Stimulated activated memory B cell treated with anti-CD40 and anti-IgM and Interleukin-4, amounts not matched to agents 10 μg/mL and 1 μg/mL and 100 μg/mL, for 72 hours (primary cell): ENCODE measurements around the gene CSNK2A2.

Experiments
- ATAC-seq: fragments of 150-1000 bp; cut with Tn5 transposase; 2 replicates; pipeline ENCODE4 v1.10.0; 2021
- H3K27ac Mint-ChIP-seq: one replicate; pipeline ENCODE4 v1.8.0; 2022; ENCODE audit warnings: mild to moderate bottlenecking, mixed read lengths
- H3K27me3 Mint-ChIP-seq: one replicate; pipeline ENCODE4 v1.8.0; 2022; ENCODE audit warnings: mixed read lengths
- H3K36me3 Mint-ChIP-seq: one replicate; pipeline ENCODE4 v1.8.0; 2022; ENCODE audit warnings: mixed read lengths
- H3K4me1 Mint-ChIP-seq: one replicate; pipeline ENCODE4 v1.8.0; 2022; ENCODE audit warnings: mixed read lengths
- H3K4me3 Mint-ChIP-seq: one replicate; pipeline ENCODE4 v1.8.0; 2022; ENCODE audit warnings: mild to moderate bottlenecking, moderate library complexity, mixed read lengths
- H3K9me3 Mint-ChIP-seq: one replicate; pipeline ENCODE4 v1.8.0; 2022; ENCODE audit warnings: mixed read lengths

Gene CSNK2A2

DNA sequence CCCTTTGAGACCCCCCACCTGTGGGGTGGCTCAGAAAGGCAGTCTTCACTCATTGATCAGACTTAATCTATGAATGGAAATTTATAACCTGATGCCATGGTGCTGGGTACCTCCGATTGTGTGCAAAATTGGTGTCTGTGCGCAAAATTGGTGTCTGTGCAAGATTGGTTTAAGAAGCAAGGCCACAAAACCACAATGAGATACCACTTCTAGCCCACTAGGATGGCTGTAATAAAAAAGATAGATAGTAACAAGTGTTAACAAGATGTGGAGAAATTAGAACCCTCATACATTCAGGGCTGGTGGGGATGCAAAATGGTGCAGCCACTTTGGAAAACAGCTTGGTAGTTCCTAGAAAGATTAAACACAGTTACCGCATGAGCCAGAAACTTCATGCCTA is 13.9 kb upstream of the CSNK2A2 start:
- Mint-ChIP-seq H3K4me1 (peaks cover 29% of the 10 kb centered on the region), H3K27ac (no peak overlapping the region)

DNA sequence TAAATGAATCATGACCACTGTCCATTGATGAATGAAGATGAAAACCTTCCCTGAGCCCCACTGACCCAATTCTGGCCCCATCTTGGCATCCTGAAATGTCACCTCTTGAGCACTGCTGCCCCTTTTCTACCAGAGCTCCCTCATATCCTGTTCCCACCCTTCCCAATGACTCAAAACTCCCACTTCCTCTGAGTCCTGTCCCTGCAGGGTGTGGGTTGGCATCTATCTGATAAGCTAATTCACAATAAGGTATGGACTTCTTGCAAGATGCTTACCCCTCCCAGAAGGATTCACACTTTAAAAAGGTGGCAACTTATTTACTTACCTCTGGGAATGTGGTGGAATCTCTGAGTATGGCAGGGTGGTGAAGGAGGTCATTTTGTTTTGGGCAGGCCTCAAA is 13.3 kb upstream of the CSNK2A2 start:
- no peak for ATAC-seq
- Mint-ChIP-seq H3K9me3 (peaks cover 3% of the 10 kb centered on the region), H3K4me1 (peaks cover 29% of the 10 kb centered on the region), H3K27ac (no peak overlapping the region), H3K27me3 (peaks cover 16% of the 10 kb centered on the region), H3K36me3 (no peaks in the 10 kb centered on the region), H3K4me3 (no peak overlapping the region)

More for the DNA sequence above, 13.9 kb upstream of the CSNK2A2 start:
- H3K27me3 Mint-ChIP-seq = peaks cover 11% of the 10 kb centered on the region
- no peaks in the 10 kb centered on the region for H3K36me3 Mint-ChIP-seq
- H3K4me3 Mint-ChIP-seq = no peak overlapping the region
- peaks cover 3% of the 10 kb centered on the region for H3K9me3 Mint-ChIP-seq
- ATAC-seq = no peak

DNA sequence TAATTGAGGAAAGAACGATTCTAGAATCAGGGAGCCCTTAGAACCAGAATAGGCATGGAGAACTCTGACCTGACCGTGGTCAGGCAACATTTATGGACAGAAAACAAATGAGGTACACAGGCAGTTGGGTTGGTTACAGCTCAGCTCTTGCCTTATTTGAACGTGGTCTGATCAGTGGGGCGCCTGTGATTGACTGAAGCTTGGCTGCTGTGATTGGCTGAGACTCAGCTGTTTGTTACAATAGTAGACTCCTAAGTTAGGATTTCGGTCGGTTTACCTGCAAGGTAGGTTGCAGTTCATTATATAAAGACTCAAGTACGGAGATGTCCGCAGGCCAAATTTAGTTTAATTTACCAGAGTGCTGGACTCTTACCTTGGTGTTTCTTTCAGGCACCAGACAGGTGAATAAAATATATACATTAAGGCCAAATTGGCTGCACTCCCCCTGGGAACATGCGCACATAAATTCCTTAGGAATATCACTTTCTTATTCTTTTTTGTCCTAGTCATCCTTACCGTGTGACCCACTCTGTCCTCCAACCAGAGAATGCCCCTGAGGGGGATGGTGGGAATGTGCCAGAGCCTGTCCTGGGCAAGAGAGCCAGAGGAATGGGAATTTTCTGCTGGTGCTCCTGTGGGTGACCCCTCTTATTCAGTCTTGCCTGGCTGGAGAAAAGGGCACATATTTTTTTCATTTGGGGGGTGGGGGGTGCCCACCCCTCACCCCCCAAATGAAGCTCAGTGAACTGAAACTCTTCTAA is 7.5 kb upstream of the CSNK2A2 start:
- Mint-ChIP-seq H3K36me3 (no peaks in the 10 kb centered on the region), H3K27ac (no peak overlapping the region), H3K9me3 (no peaks in the 10 kb centered on the region), H3K27me3 (peaks cover 8% of the 10 kb centered on the region), H3K4me3 (no peak overlapping the region), H3K4me1 (no peaks in the 10 kb centered on the region)
- ATAC-seq = no peak

DNA sequence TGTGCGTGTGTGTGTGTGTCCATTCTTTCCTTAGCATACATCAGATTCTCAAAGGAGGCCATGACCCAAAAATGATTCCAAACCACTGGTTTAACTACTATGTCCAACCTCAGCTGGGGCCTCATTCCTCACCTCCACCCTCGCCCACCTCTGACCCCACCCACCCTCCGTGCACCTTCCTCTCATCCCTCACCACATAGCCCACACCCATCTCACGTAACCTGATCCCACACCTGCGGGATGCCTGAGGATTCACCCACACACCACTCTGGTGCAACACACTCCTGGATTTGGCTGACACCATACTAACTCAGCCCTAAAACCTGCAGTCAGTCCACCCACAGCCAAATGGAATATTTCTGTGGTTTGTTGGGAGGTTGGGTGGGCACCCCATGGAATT is 3.3 kb upstream of the CSNK2A2 start:
- Mint-ChIP-seq H3K36me3 (peaks cover under 1% of the 10 kb centered on the region), H3K4me1 (peaks cover 23% of the 10 kb centered on the region), H3K27me3 (no peaks in the 10 kb centered on the region), H3K27ac (no peak overlapping the region), H3K4me3 (no peak overlapping the region), H3K9me3 (no peaks in the 10 kb centered on the region)
- no peak for ATAC-seq

DNA sequence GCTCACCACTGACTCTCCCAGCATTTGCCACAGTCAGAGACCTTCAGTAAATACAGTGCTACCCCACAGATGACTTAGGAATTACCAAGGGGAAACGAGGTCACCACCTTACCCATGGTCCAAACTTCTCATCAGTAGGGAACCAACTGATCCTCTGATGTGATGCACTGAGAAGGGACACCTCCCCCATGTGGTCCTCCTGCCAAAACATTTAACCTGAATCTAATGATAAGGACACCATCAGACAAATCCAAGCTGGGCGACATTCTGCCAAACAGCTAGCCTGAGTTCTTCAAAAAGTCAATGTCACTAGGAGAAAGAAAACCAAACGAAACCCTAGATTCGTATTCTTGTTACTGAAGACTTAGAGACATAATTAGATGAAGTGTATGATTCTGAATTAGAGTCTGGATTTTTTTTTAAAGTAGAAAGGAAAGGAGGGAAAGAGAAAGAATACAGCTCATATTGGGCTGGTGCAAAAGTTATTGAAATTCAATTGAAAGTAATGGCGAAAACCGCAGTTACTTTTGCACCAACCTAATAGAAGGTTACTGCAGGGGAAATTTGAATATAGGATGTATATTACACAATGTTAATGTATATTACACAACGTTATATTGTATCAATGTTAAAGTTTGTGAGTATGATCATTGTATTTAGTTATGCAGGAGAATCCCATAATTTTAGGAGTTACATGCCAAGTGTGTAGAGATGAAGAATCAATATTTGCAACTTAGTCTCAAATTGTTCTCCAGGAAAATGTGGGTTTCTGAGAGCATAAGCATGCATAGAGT is 2.3 kb upstream of the CSNK2A2 start:
- no peak overlapping the region for H3K4me3 Mint-ChIP-seq
- H3K9me3 Mint-ChIP-seq = no peaks in the 10 kb centered on the region
- no peaks in the 10 kb centered on the region for H3K27me3 Mint-ChIP-seq
- no peak overlapping the region for H3K27ac Mint-ChIP-seq
- ATAC-seq = no peak
- peaks cover 33% of the 10 kb centered on the region for H3K4me1 Mint-ChIP-seq
- peaks cover 10% of the 10 kb centered on the region for H3K36me3 Mint-ChIP-seq

DNA sequence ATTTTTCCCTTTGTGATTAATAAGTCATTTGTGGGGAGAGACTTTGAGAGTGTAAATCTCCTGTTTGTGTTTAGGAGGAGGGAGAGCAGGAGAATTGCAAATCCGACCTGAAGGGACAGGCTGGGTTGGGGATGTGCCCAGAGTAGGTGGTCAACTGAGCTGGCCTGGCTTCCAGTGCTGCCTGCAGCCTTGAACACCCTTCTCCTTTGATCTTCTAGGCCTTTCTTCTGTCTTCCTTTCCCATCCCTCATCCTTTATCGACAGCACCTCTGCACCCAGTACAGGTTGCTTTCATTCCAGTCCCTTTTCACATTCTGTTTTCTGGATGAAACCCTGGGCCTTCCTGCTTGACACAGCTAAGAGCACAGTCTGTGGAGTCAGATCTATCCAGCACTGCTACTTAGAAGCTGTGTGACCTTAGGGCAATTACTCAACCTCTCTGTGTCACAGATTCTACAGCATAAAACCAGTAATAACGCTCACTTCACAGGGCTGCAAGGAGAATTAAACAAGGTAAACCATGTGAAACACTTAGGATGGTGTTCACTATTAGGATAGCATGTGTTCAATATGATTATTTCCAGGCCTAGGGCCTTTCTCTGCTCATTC is 1.0 kb upstream of the CSNK2A2 start:
- Mint-ChIP-seq H3K4me1 (peaks cover 34% of the 10 kb centered on the region), H3K36me3 (peaks cover 16% of the 10 kb centered on the region), H3K27me3 (no peaks in the 10 kb centered on the region), H3K27ac (peak overlapping the region; percentile 68), H3K4me3 (peak overlapping the region; percentile 81), H3K9me3 (no peaks in the 10 kb centered on the region)
- ATAC-seq = no peak

DNA sequence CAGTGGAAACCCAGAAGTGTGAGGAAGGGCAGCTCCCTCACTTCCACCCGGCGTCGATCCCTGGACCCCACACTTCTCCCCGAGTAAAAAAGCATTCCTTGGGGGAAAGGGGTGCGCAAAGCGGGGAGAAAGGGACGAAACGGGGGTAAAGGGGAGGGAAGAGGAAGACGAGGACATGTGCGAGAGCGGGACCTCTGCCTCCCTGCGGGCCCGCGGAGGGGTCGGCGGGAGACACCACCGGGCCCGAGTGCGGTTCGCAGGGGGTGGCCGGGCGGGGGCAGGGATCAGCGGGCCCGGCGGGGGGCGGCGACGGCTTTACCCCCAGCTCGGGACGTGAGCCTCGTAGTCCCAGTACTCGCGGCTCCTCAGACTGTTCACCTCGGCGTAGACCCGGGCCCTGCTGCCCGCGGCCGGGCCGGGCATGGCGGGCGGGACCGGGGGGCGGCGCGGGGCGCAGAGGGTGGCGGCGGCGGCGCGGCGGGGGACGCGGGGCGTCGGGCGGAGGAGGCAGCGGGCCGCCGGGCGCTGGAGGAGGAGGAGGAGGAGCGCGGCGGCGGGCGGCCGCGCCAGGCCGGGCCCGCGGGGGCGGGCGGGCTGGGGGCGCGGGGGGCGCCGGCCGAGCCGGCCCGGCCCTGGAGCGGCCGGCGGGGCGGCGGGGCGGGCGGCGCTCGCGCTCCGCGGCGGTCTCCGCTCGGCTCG is 443 bp downstream of the CSNK2A2 start:
- peak overlapping the region; percentile 78 for H3K27ac Mint-ChIP-seq
- no peaks in the 10 kb centered on the region for H3K27me3 Mint-ChIP-seq
- peak; percentile 66 for ATAC-seq
- peaks cover 29% of the 10 kb centered on the region for H3K36me3 Mint-ChIP-seq
- peak overlapping the region; percentile 86 for H3K4me3 Mint-ChIP-seq
- no peaks in the 10 kb centered on the region for H3K9me3 Mint-ChIP-seq
- peaks cover 39% of the 10 kb centered on the region for H3K4me1 Mint-ChIP-seq

DNA sequence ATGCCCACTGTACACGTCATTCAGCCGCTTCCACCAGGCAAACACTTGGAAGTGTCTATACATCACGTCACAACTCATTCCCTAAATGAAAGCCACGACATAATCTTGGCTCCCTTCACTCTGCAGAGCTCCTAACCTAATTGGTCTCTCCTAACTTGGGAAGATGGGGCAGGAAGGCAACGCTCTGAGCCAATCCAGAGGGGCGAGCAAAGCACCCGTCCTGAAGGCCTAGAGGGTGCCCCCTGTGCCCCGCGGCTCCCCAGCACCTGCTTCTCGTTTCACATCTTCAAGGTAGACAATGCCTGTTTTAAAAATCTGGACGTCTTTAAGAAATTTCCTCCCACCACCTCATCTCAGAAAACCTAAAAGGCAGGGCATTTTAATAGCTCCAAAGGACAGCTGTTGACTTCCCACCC is 1.0 kb downstream of the CSNK2A2 start:
- Mint-ChIP-seq H3K4me3 (peak overlapping the region; percentile 86), H3K36me3 (peaks cover 34% of the 10 kb centered on the region), H3K27me3 (no peaks in the 10 kb centered on the region), H3K4me1 (peaks cover 39% of the 10 kb centered on the region), H3K27ac (peak overlapping the region; percentile 78), H3K9me3 (no peaks in the 10 kb centered on the region)
- no peak for ATAC-seq

DNA sequence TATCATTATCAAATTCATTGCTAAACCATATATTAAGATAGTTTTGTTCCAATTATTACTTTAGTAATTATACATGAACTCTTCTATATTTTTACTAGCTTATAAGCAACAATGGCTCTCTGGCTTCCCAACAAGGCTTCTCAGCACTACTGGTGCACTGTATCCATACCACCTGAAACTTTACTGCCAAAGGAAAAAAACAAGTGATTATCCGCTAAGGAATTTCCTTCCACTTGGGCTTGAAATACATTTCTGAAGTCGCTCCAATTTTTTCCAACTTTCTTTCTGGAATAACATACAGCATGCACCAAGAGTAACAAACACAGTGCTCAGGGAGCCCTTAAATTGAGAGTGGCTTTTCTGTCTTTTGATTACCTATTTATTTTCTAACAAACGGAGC is 2.1 kb downstream of the CSNK2A2 start:
- Mint-ChIP-seq H3K36me3 (peaks cover 44% of the 10 kb centered on the region), H3K4me1 (peaks cover 44% of the 10 kb centered on the region), H3K27ac (peak overlapping the region; percentile 22), H3K9me3 (no peaks in the 10 kb centered on the region), H3K4me3 (no peak overlapping the region), H3K27me3 (no peaks in the 10 kb centered on the region)
- no peak for ATAC-seq

DNA sequence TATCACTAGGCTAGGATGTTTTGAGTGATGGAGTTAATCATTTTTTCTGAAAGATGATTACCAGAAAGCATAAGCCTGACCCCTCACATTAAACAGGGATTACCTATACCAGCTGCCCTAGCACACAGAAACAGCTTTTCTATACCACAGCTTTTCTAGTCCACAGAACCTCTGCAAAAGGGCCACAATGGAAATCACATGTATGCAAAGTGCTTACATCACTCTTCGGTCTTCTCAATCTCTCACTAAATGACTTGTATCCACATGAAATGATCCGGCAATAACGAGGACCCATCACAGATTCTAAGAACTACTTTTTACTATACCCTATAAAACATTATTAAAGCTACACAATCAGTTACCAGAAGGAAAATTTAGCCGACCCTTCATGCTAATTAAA is 2.6 kb downstream of the CSNK2A2 start:
- Mint-ChIP-seq H3K36me3 (peaks cover 49% of the 10 kb centered on the region), H3K4me1 (peaks cover 45% of the 10 kb centered on the region), H3K9me3 (no peaks in the 10 kb centered on the region), H3K4me3 (no peak overlapping the region), H3K27me3 (no peaks in the 10 kb centered on the region), H3K27ac (peak overlapping the region; percentile 22)
- no peak for ATAC-seq

DNA sequence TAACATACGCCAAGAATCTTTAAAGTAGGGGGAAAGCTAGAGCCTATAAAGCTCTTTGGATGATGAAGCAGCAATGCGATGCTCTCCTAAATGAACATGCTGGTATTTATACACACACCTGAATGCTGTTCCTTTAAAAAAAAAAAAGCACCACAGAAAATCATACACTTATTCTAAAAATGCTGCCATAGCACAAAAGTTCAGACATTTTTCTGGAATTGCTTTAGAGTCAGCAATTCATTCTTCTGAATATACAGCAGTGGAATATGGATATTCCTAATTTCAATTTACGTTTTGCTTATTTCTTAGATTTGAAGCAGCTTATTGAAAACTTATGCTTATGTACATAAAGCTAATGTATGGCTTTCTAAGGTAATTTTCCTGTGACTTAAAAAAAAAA is 3.1 kb downstream of the CSNK2A2 start:
- H3K36me3 Mint-ChIP-seq = peaks cover 52% of the 10 kb centered on the region
- H3K27ac Mint-ChIP-seq = no peak overlapping the region
- peaks cover 45% of the 10 kb centered on the region for H3K4me1 Mint-ChIP-seq
- ATAC-seq = no peak
- H3K9me3 Mint-ChIP-seq = no peaks in the 10 kb centered on the region
- H3K27me3 Mint-ChIP-seq = no peaks in the 10 kb centered on the region
- H3K4me3 Mint-ChIP-seq = no peak overlapping the region

DNA sequence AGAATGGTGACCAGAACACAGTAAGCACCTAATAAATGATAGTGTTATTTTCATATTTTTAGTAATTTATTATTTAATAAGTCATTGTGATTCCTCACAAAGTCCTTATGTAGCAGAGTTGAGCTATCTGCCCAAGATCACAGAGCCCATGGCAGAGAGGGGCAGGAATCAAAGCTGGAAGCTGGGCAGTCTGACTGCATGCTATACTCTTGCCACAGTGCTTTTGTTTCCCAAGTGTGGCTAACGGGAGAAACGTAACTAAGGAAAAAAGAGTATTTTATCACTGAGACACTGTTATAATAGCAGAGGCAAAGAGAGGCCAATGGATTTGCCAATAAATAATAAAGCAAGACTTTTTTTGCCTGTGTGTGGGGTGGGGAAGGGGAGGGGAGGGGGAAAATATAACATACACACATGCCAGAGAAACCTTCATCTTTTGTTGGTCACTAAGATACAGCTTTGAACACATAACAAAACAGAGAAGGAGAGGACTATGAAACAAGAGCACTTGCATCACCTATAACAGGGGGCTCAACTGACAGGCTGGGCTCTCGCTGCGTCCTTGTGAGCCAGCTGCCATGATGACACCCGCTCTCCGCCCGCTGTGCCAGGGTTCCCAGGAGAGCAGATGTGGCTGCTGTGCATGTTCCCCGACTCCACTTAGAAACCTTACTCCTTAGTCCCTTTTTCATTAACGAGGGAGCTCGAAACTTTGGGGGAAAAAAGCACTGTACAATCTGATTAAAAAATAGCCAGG is 10.1 kb downstream of the CSNK2A2 start:
- Mint-ChIP-seq H3K9me3 (no peaks in the 10 kb centered on the region), H3K4me3 (no peak overlapping the region), H3K27ac (no peak overlapping the region), H3K27me3 (no peaks in the 10 kb centered on the region), H3K36me3 (peaks cover 65% of the 10 kb centered on the region), H3K4me1 (peaks cover 8% of the 10 kb centered on the region)
- ATAC-seq = no peak

DNA sequence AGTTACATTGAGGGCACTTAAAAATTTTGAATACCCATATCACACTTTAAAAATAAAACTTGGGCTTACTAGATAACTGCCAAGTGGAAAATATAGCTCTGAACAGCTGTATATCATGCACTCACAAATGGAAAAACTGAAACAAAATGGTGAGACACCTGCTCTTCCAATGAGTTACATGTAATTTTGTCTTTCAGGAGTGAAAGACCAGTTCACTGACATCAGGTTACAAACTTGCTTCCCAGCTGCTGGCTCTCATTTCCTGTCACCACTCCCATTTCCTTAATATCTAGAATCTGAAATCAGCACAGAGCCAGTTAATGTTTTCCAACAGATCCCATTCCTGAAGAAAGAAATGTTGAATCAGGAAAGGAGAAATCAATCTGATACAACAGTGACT is 10.8 kb downstream of the CSNK2A2 start:
- H3K27ac Mint-ChIP-seq = no peak overlapping the region
- H3K4me3 Mint-ChIP-seq = no peak overlapping the region
- H3K36me3 Mint-ChIP-seq = peaks cover 63% of the 10 kb centered on the region
- no peak for ATAC-seq
- no peaks in the 10 kb centered on the region for H3K9me3 Mint-ChIP-seq
- H3K27me3 Mint-ChIP-seq = no peaks in the 10 kb centered on the region
- H3K4me1 Mint-ChIP-seq = peaks cover 6% of the 10 kb centered on the region

DNA sequence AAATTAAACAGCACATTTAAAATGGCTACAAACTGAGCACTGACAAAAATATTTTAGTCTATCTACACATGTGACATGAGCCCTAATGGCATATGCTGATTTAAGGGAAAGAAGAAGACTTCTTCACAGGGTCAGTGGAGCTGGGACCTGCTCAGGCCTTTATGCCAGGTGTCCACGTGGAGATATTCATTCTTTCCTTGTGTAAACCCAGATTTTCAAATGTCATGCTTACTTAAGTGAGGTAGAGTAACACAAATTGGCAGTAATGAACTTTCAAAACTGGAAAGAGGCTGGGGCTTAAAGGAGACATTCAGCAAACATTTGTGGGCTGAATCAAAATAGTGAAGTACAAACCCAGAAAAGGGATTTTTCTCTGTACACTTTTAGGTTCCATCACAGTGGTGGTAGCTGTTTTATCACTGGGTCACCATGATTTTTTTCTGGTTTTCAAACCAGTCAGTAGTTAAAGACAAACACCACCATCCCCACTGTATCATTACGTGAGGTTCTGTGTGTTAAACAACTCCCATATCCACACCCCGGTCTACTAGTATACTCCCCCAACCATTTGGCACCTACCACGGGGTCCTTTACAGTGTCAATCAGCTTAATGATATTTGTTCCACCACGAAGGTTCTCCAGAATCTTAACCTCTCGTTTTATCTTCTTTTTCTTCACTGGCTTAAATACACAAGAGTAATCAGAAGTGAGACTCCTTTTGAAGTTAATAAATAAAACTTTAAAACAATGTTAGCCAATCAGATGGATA is 11.5 kb downstream of the CSNK2A2 start:
- Mint-ChIP-seq H3K36me3 (peaks cover 63% of the 10 kb centered on the region), H3K4me3 (no peak overlapping the region), H3K27me3 (no peaks in the 10 kb centered on the region), H3K27ac (no peak overlapping the region), H3K4me1 (peaks cover 6% of the 10 kb centered on the region), H3K9me3 (no peaks in the 10 kb centered on the region)
- no peak for ATAC-seq
